Right lobe of liver (tissue), 4 donors: ENCODE measurements around the gene ZNF473.

Source experiments
- POLR2A ChIP-seq: fragments of 450-650 bp; IDR thresholded peaks from one replicate; pipeline ENCODE4 v1.6.1; 2017; ENCODE audit warnings: antibody characterized with exemption, mild to moderate bottlenecking
- TF ChIP-seq, protein P1 (sequence below), 4 donors: fragments of 200-600 bp in 3 of 4; fragments of 450-650 bp in 1 of 4; IDR thresholded peaks; one replicate each; pipeline versions ENCODE4 v1.5.1 to v1.8.0; 2016 to 2022; ENCODE audit warnings: antibody characterized with exemption in 4 of 4, mild to moderate bottlenecking in 2 of 4
- donor health status: DM: no; HTN: no; CAD: no.
- donor health status: DM: no; HTN: no; CAD: no.
- donor health status: DM: no; HTN: yes; CAD: no.

DNA sequence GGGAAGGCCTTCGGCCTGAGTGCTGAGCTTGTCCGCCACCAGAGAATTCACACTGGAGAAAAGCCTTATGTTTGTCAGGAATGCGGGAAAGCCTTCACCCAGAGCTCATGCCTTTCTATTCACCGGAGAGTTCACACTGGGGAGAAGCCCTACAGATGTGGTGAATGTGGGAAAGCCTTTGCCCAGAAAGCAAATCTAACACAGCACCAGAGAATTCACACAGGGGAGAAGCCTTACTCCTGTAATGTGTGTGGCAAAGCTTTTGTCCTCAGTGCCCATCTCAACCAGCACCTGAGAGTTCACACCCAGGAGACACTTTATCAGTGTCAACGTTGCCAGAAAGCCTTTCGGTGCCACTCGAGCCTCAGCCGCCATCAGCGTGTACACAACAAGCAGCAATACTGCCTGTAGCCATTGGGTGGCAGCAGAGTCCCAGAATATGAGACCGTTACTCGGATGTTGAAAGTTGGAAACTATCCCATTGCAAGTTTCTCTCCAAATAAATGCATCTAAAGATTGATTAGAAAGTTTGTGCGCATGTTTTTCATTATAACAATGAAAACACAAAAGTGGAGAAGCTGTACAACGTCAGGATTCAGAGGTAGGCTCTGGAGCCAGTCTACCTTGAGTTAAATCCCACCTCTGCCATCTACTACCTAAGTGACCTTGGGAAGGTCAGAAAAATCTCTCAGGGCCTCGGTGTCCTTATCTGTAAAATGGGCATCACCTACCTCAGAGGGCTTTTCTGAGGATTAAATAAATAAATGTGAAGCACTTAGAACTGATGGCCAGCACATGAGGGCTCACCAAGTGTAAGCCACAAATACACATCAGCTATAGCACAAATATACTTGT, 21.1 kb downstream of the ZNF473 start:
- TF ChIP-seq POLR2A, result no peak
- TF ChIP-seq, protein P1, sequence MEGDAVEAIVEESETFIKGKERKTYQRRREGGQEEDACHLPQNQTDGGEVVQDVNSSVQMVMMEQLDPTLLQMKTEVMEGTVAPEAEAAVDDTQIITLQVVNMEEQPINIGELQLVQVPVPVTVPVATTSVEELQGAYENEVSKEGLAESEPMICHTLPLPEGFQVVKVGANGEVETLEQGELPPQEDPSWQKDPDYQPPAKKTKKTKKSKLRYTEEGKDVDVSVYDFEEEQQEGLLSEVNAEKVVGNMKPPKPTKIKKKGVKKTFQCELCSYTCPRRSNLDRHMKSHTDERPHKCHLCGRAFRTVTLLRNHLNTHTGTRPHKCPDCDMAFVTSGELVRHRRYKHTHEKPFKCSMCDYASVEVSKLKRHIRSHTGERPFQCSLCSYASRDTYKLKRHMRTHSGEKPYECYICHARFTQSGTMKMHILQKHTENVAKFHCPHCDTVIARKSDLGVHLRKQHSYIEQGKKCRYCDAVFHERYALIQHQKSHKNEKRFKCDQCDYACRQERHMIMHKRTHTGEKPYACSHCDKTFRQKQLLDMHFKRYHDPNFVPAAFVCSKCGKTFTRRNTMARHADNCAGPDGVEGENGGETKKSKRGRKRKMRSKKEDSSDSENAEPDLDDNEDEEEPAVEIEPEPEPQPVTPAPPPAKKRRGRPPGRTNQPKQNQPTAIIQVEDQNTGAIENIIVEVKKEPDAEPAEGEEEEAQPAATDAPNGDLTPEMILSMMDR (IDR thresholded peaks at IDR 0.05), result peak; percentile 39 to 53 (median 42)
